KOPT-K1 (cell line): ENCODE data around the gene YRDC.
"Not testable (repeated sequence)": the region's sequence is repeated elsewhere in the genome, so short reads cannot be mapped to it uniquely, and the experiment has no call there.

Experiments
- H3K27ac ChIP-seq: fragments of 200-600 bp; sonication (generic); 2 replicates; pipeline ENCODE4 v1.5.1; 2016; ENCODE audit warnings: antibody characterized with exemption, mild to moderate bottlenecking, low read depth, low read length; ENCODE audit not compliant: poor library complexity, severe bottlenecking
- H3K36me3 ChIP-seq: fragments of 200-600 bp; sonication (generic); 2 replicates; pipeline ENCODE4 v1.5.1; 2017; ENCODE audit warnings: antibody characterized with exemption, mild to moderate bottlenecking, low read length, moderate library complexity; ENCODE audit not compliant: insufficient read depth
- H3K9me3 ChIP-seq: fragments of 200-600 bp; sonication (generic); 2 replicates; pipeline ENCODE4 v1.5.1; 2017; ENCODE audit warnings: antibody characterized with exemption, low read length, mild to moderate bottlenecking; ENCODE audit not compliant: insufficient read depth, poor library complexity, severe bottlenecking

YRDC gene

GRCh38 chr1:37807220-37807554 lies 821 bp downstream of the YRDC start:
- Histone ChIP-seq H3K36me3 (peaks cover 51% of the 10 kb centered on the region), H3K9me3 (no peaks in the 10 kb centered on the region), H3K27ac (peak overlapping the region; percentile 75)

- Histone ChIP-seq H3K27ac (no peak overlapping the region), H3K9me3 (no peaks in the 10 kb centered on the region), H3K36me3 (peaks cover 93% of the 10 kb centered on the region)
These were observed 5.6 kb downstream of the YRDC start for GRCh38 chr1:37802439-37802838.

GRCh38 chr1:37797750-37798345 lies 10.2 kb downstream of the YRDC start:
- peaks cover 63% of the 10 kb centered on the region for H3K36me3 ChIP-seq

GRCh38 chr1:37795340-37796125 lies 12.5 kb downstream of the YRDC start:
- Histone ChIP-seq H3K36me3 (peaks cover 42% of the 10 kb centered on the region), H3K27ac (no peak overlapping the region), H3K9me3 (no peaks in the 10 kb centered on the region)

More at GRCh38 chr1:37797750-37798345, 10.2 kb downstream of the YRDC start:
- Histone ChIP-seq H3K9me3 (no peaks in the 10 kb centered on the region), H3K27ac (no peak overlapping the region)

GRCh38 chr1:37794372-37795339 lies 13.4 kb downstream of the YRDC start:
- Histone ChIP-seq H3K9me3 (no peaks in the 10 kb centered on the region), H3K27ac (peak overlapping the region; percentile 56), H3K36me3 (peaks cover 33% of the 10 kb centered on the region)

GRCh38 chr1:37793773-37794371 lies 14.1 kb downstream of the YRDC start, which contains the start of gene MANEAL:
TSS of gene MANEAL (plus strand) at chr1:37793847. CDS start at chr1:37794183, 336 bp downstream.
- no peaks in the 10 kb centered on the region for H3K9me3 ChIP-seq
- H3K27ac ChIP-seq: peak within 1 kb of the TSS; percentile 56
- peaks cover 25% of the 10 kb centered on the region; the same call in 1 of the 2 replicates for H3K36me3 ChIP-seq

- Histone ChIP-seq H3K27ac (no peak overlapping the region), H3K36me3 (peaks cover 18% of the 10 kb centered on the region; the same call in 1 of the 2 replicates), H3K9me3 (no peaks in the 10 kb centered on the region)
These were observed 14.9 kb downstream of the YRDC start for GRCh38 chr1:37792943-37793686.

- Histone ChIP-seq H3K9me3 (no peaks in the 10 kb centered on the region), H3K36me3 (no peaks in the 10 kb centered on the region), H3K27ac (no peak overlapping the region)
These were observed 25.5 kb downstream of the YRDC start for GRCh38 chr1:37782491-37782890.

- Histone ChIP-seq H3K36me3 (no peaks in the 10 kb centered on the region), H3K27ac (no peak overlapping the region), H3K9me3 (no peaks in the 10 kb centered on the region)
These were observed 29.4 kb downstream of the YRDC start for GRCh38 chr1:37778654-37779053.

- H3K27ac ChIP-seq: no peak overlapping the region
- no peaks in the 10 kb centered on the region for H3K36me3 ChIP-seq
- no peaks in the 10 kb centered on the region for H3K9me3 ChIP-seq
These were observed 31.0 kb downstream of the YRDC start for GRCh38 chr1:37776946-37777516.

GRCh38 chr1:37771440-37771839 lies 36.6 kb downstream of the YRDC start:
- H3K36me3 ChIP-seq, H3K27ac ChIP-seq, H3K9me3 ChIP-seq: not testable (repeated sequence)

- no peak overlapping the region for H3K27ac ChIP-seq
- no peaks in the 10 kb centered on the region for H3K9me3 ChIP-seq
- no peaks in the 10 kb centered on the region for H3K36me3 ChIP-seq
These were observed 40.5 kb downstream of the YRDC start for GRCh38 chr1:37767488-37767887.

- H3K27ac ChIP-seq: no peak overlapping the region
- no peaks in the 10 kb centered on the region for H3K36me3 ChIP-seq
- H3K9me3 ChIP-seq: no peaks in the 10 kb centered on the region
These were observed 41.9 kb downstream of the YRDC start for GRCh38 chr1:37765916-37766664.
